Activated CD4-positive, CD25-positive, alpha-beta regulatory T cell treated with anti-CD3 and anti-CD28 coated beads, Interleukin-2, amount 50 U/mL, for 72 hours (primary cell): ENCODE results near the gene OTOR.

Experiments
- DNase-seq: peaks from one replicate; pipeline ENCODE4 v3.0.0; 2021

The OTOR gene

GRCh38 chr20:16748308-16748900, at the start of gene OTOR:
Gene OTOR (plus strand): TSS chr20:16748358. CDS start chr20:16748402, 44 bp downstream.
- no peak for DNase-seq

- DNase-seq = no peak
Observed at GRCh38 chr20:16699293-16699692, 48.9 kb upstream of the OTOR start.

- no peak for DNase-seq
Observed at GRCh38 chr20:16701296-16701695, 46.9 kb upstream of the OTOR start.

GRCh38 chr20:16703570-16703969, 44.6 kb upstream of the OTOR start:
- DNase-seq = no peak

GRCh38 chr20:16707674-16708073, 40.5 kb upstream of the OTOR start:
- DNase-seq = no peak

- DNase-seq = no peak
Observed at GRCh38 chr20:16708602-16709001, 39.6 kb upstream of the OTOR start.

- DNase-seq = no peak
Observed at GRCh38 chr20:16709017-16709416, 39.1 kb upstream of the OTOR start.

GRCh38 chr20:16710781-16711180, 37.4 kb upstream of the OTOR start:
- no peak for DNase-seq

- no peak for DNase-seq
Observed at GRCh38 chr20:16711661-16712258, 36.4 kb upstream of the OTOR start.

- no peak for DNase-seq
Observed at GRCh38 chr20:16712511-16712947, 35.6 kb upstream of the OTOR start.

GRCh38 chr20:16713066-16713465, 35.1 kb upstream of the OTOR start:
- DNase-seq = no peak

- no peak for DNase-seq
Observed at GRCh38 chr20:16714242-16714641, 33.9 kb upstream of the OTOR start.

GRCh38 chr20:16714751-16715150, 33.4 kb upstream of the OTOR start:
- DNase-seq = no peak

GRCh38 chr20:16719421-16719820, 28.7 kb upstream of the OTOR start:
- no peak for DNase-seq

GRCh38 chr20:16729080-16729479, 19.1 kb upstream of the OTOR start:
- no peak for DNase-seq

GRCh38 chr20:16729565-16730460, 18.3 kb upstream of the OTOR start, which contains the start of gene SNRPB2:
Gene SNRPB2 (plus strand): TSS chr20:16730026. CDS start chr20:16731703, 1,677 bp downstream.
- peak; percentile 87 for DNase-seq

- DNase-seq = no peak
Observed at GRCh38 chr20:16732506-16733152, 15.5 kb upstream of the OTOR start.

GRCh38 chr20:16740365-16741072, 7.6 kb upstream of the OTOR start:
- no peak for DNase-seq

GRCh38 chr20:16744178-16744807, 3.9 kb upstream of the OTOR start:
- no peak for DNase-seq

GRCh38 chr20:16745204-16745603, 3.0 kb upstream of the OTOR start:
- no peak for DNase-seq

GRCh38 chr20:16747291-16747811, 807 bp upstream of the OTOR start:
- no peak for DNase-seq

GRCh38 chr20:16749573-16749972, 1.4 kb downstream of the OTOR start:
- DNase-seq = no peak
